ENCODE data around the gene PIK3CG.

- TF ChIP-seq CTCF (IDR thresholded peaks at IDR 0.05; ENCODE audit: insufficient read depth, low read depth, low read length): no peak
- TF ChIP-seq EZH2 (IDR thresholded peaks at IDR 0.05; ENCODE audit: insufficient read depth, low read length): no peak
Measured at GRCh38 chr7:106896231-106896630, 31.1 kb downstream of the PIK3CG start.
